CD4-positive, alpha-beta memory T cell (primary cell): ENCODE measurements around the gene TMEM171. TPM values are rescaled to one million over a fixed set of nuclear protein-coding genes. Genes with fewer than 3 reads are reported as not detected.

Experiments
- CTCF ChIA-PET: fragments of 350-600 bp; sonication (Branson Sonifier 250); formaldehyde crosslinking; loops from one replicate; lab custom pipeline; 2021; ENCODE audit warnings: inconsistent platforms; ENCODE audit not compliant: partially characterized antibody; lab: Charles Lee
- POLR2A ChIA-PET: fragments of 350-600 bp; sonication (Branson Sonifier 250); formaldehyde crosslinking; loops from one replicate; lab custom pipeline; 2021; ENCODE audit not compliant: partially characterized antibody; lab: Charles Lee
- DNase-seq, 5 donors: peaks; one replicate each; pipeline versions ENCODE4 v3.0.0 to v3.0.0-alpha.2; 2020 to 2022; ENCODE audit warnings: mixed read lengths in 1 of 5
- H3K27ac ChIP-seq: one replicate; pipeline ENCODE4 v1.7.0; 2013; ENCODE audit warnings: low read depth, low read length
- H3K27me3 ChIP-seq: 2 replicates; pipeline ENCODE4 v1.7.0; 2013; ENCODE audit warnings: mild to moderate bottlenecking, low read length, moderate library complexity; ENCODE audit not compliant: insufficient read depth
- H3K36me3 ChIP-seq: 2 replicates; pipeline ENCODE4 v1.7.0; 2013; ENCODE audit warnings: mild to moderate bottlenecking, low read length, moderate library complexity; ENCODE audit not compliant: insufficient read depth
- H3K4me1 ChIP-seq: 2 replicates; pipeline ENCODE4 v1.7.0; 2013; ENCODE audit warnings: mild to moderate bottlenecking, low read length, moderate library complexity; ENCODE audit not compliant: insufficient read depth
- H3K4me3 ChIP-seq, 2 donors: one replicate each; pipeline ENCODE4 v1.7.0; 2013; ENCODE audit warnings: low read length in 2 of 2, mild to moderate bottlenecking in 1 of 2
- H3K9me3 ChIP-seq, 2 donors: one replicate each; pipeline ENCODE4 v1.7.0; 2013; ENCODE audit warnings: low read length in 2 of 2, control low read depth in 1 of 2; ENCODE audit not compliant: control insufficient read depth in 1 of 2
- H3K27ac Mint-ChIP-seq, 7 donors: one replicate each; pipeline ENCODE4 v1.8.0; 2020 to 2021; ENCODE audit warnings: mixed read lengths in 7 of 7, mild to moderate bottlenecking in 6 of 7, inconsistent platforms in 3 of 7, moderate library complexity in 3 of 7
- H3K27me3 Mint-ChIP-seq, 2 donors: one replicate each; pipeline ENCODE4 v1.8.0; 2020 to 2021; ENCODE audit warnings: mixed read lengths in 2 of 2
- H3K36me3 Mint-ChIP-seq, 2 donors: one replicate each; pipeline ENCODE4 v1.8.0; 2020 to 2021; ENCODE audit warnings: mixed read lengths in 2 of 2, inconsistent platforms in 1 of 2, mild to moderate bottlenecking in 1 of 2
- H3K4me1 Mint-ChIP-seq, 4 donors: one replicate each; pipeline ENCODE4 v1.8.0; 2020 to 2021; ENCODE audit warnings: mixed read lengths in 4 of 4, mild to moderate bottlenecking in 1 of 4
- H3K4me3 Mint-ChIP-seq, 8 donors: one replicate each; pipeline ENCODE4 v1.8.0; 2020 to 2021; ENCODE audit warnings: mixed read lengths in 8 of 8, mild to moderate bottlenecking in 7 of 8, moderate library complexity in 6 of 8, inconsistent platforms in 3 of 8
- H3K9me3 Mint-ChIP-seq, 8 donors: one replicate each; pipeline ENCODE4 v1.8.0; 2020 to 2021; ENCODE audit warnings: mixed read lengths in 8 of 8, mild to moderate bottlenecking in 5 of 8, inconsistent platforms in 3 of 8, moderate library complexity in 1 of 8
- intact Hi-C: fragments of 100-400 bp; cut with micrococcal nuclease; formaldehyde crosslinking; loops from one replicate; pipeline ENCODE4 v1.15.1; 2023
- polyA plus RNA-seq, 2 donors: library from polyadenylated mRNA; unstranded; fragments of 300-500 nt; fragmentation: Illumina TruSeq; gene quantifications; one replicate each; pipeline ENCODE4 v1.2.3, GENCODE V29; 2021
- total RNA-seq, 2 experiments: library from RNA; stranded (reverse); gene quantifications; one replicate each; pipeline ENCODE4 v1.2.3, GENCODE V29; 2021

The TMEM171 gene
- total and polyA plus RNA-seq, 4 experiments from 2014 or later, result 0.35 to 1.3 (median 0.52) TPM

DNA sequence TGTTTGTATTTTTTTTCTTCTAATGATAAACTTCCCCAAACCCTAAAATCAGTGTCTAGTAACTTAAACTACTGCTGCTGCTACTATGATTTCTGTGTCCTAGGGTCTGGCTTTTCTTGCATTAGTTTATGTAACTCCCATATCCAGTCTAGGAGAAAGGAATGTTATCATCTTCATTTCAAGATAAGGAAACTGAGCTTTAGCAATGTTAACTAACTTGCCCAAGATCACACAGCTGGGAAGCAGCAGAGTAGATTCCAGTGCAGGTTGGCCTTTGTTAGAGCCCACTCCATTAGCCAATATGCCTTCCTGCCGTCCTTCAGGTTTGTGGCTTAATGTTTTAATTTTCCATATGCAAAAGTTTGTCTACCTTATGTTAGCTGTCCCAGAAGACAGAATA lies 10.4 kb downstream of the TMEM171 start:
- H3K4me3 Mint-ChIP-seq, result no peak overlapping the region
- ChIA-PET CTCF (no interaction called here), POLR2A (no interaction called here)
- peaks cover 22 to 23% of the 10 kb centered on the region in 2 donors for H3K27me3 Mint-ChIP-seq
- DNase-seq, result no peak
- H3K27me3 ChIP-seq, result peaks cover 5% of the 10 kb centered on the region
- H3K4me1 ChIP-seq, result no peaks in the 10 kb centered on the region
- H3K4me3 ChIP-seq, result no peak overlapping the region
- intact Hi-C loops, result no loop called here
- no peaks in the 10 kb centered on the region for H3K36me3 ChIP-seq
- H3K4me1 Mint-ChIP-seq, result peaks cover 0 to 2% (median 0%) of the 10 kb centered on the region in 4 donors
- no peak overlapping the region for H3K27ac ChIP-seq
- H3K36me3 Mint-ChIP-seq, result no peaks in the 10 kb centered on the region
- H3K27ac Mint-ChIP-seq, result no peak overlapping the region
- H3K9me3 Mint-ChIP-seq, result no peaks in the 10 kb centered on the region
- H3K9me3 ChIP-seq, result no peaks in the 10 kb centered on the region

DNA sequence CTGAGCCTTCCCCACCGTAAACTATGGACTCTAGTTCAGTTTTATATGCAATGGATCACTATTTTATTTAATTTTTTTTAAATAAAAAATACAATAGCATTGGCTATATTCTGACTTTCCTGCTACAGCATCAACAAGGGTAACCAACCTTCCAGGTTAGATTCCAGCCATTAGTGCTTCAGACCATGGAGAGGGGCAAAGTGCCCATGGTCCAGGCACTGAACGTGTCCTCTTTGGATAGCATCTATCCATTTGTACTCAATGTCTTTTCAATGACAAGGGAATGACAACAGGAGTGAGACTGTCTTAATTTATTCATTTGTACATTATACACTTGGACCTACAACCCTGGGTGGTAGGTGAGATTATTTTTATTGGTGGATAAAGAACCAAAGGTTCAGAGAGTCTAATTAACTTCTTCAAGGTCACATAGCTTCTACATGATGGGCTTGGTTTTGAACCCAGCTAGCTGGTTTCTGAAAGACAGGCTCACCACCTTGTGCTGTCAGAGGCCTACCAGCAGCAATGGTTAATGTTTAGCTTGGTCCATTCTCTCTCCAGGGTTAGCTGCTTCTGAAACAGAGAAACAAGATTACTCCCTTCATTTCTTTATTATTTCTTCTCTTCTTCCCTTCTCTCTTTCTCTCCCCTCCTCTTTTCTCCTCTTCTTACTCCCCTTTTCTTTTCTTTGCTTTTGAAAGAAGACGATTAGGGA lies 11.5 kb downstream of the TMEM171 start:
- Mint-ChIP-seq H3K4me3 (no peak overlapping the region), H3K27ac (no peak overlapping the region), H3K4me1 (peaks cover 0 to 2% (median 0%) of the 10 kb centered on the region in 4 donors), H3K27me3 (peaks cover 20 to 22% of the 10 kb centered on the region in 2 donors), H3K9me3 (no peaks in the 10 kb centered on the region), H3K36me3 (no peaks in the 10 kb centered on the region)
- Histone ChIP-seq H3K27me3 (peaks cover 10% of the 10 kb centered on the region), H3K27ac (no peak overlapping the region), H3K4me3 (no peak overlapping the region), H3K4me1 (no peaks in the 10 kb centered on the region), H3K36me3 (no peaks in the 10 kb centered on the region), H3K9me3 (no peaks in the 10 kb centered on the region)
- ChIA-PET POLR2A (no interaction called here), CTCF (no interaction called here)
- intact Hi-C loops, result no loop called here
- no peak for DNase-seq

- no peaks in the 10 kb centered on the region for H3K9me3 Mint-ChIP-seq
- Histone ChIP-seq H3K27ac (no peak overlapping the region), H3K9me3 (no peaks in the 10 kb centered on the region), H3K4me1 (no peaks in the 10 kb centered on the region), H3K36me3 (no peaks in the 10 kb centered on the region), H3K27me3 (peaks cover 16% of the 10 kb centered on the region), H3K4me3 (no peak overlapping the region)
- no peak overlapping the region for H3K27ac Mint-ChIP-seq
- H3K27me3 Mint-ChIP-seq, result peaks cover 23 to 29% of the 10 kb centered on the region in 2 donors
- DNase-seq, result no peak
- no peak overlapping the region for H3K4me3 Mint-ChIP-seq
- ChIA-PET CTCF (interaction anchor here (1.0 kb wide), 1 partner anchor 10 kb away, joined by 4 read pairs; no protein-coding TSS in a partner anchor), POLR2A (no interaction called here)
- peaks cover 0 to 2% (median 0%) of the 10 kb centered on the region in 4 donors for H3K4me1 Mint-ChIP-seq
- H3K36me3 Mint-ChIP-seq, result no peaks in the 10 kb centered on the region
- intact Hi-C loops, result no loop called here
Observed at GRCh38 chr5:73132759-73133158, 12.4 kb downstream of the TMEM171 start.

DNA sequence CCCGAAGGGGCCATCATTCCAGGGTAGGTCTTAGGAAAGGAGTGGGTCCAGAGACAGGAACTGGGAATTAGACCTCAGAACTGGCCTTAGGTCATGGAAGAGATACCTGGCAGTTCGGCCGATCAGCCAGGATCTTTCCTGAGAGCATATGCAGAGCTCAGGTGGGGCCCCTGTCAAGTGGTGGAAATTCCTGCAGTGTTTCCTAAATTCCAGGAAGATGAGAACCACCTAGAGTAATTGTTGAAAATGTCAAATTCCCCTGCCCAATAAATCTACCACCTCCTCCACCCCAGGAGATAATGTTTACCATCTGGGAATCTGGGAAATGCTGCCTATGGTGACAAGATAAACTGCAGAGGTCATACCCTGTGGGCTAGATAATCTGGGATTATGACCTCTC lies 14.6 kb downstream of the TMEM171 start:
- H3K9me3 ChIP-seq, result no peaks in the 10 kb centered on the region
- Mint-ChIP-seq H3K4me1 (no peaks in the 10 kb centered on the region), H3K27ac (no peak overlapping the region), H3K36me3 (no peaks in the 10 kb centered on the region), H3K4me3 (no peak overlapping the region), H3K27me3 (peaks cover 21 to 34% of the 10 kb centered on the region in 2 donors), H3K9me3 (peaks cover 0 to 2% (median 0%) of the 10 kb centered on the region in 8 donors)
- no peak overlapping the region for H3K27ac ChIP-seq
- no peaks in the 10 kb centered on the region for H3K4me1 ChIP-seq
- ChIA-PET CTCF (interaction anchor here (1.3 kb wide), 1 partner anchor 10 kb away, joined by 3 read pairs; no protein-coding TSS in a partner anchor), POLR2A (no interaction called here)
- intact Hi-C loops, result loop anchor here (1.0 kb wide), 1 partner anchor 67 kb away; no protein-coding TSS in a partner anchor
- H3K4me3 ChIP-seq, result no peak overlapping the region
- DNase-seq, result no peak
- H3K36me3 ChIP-seq, result no peaks in the 10 kb centered on the region
- H3K27me3 ChIP-seq, result peaks cover 16% of the 10 kb centered on the region

DNA sequence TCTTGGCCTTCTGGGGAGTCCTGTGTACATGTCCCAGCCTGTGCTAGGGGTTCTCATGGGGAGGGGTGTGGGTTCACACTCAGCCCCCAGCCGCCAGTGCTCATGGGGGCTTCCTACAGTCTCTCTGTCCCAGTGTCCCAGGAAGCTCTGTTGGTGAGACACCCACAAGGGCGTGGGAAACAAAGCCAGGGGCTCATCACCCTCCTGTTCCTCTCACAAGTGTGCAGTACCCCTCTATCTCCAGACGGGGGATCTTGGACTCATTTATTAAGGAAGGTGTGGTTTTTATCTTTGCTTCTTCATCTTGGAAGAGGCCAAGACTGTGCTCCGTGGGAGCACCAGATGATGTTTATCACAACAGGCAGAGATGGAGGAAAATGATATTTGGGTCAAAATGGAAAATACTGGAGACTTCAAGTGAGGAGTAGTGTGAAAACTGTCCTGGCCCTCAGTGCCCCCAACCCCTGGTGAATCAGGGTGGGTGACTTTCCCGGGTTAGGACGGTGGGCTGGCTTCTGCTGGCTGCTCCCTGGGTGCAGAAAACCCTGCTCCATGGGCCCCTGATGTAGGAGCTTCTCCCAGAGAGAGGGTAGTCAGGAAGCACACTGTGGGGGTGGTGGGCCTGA lies 15.2 kb downstream of the TMEM171 start:
- Mint-ChIP-seq H3K4me1 (no peaks in the 10 kb centered on the region), H3K9me3 (peaks cover 0 to 2% (median 0%) of the 10 kb centered on the region in 8 donors), H3K4me3 (no peak overlapping the region), H3K36me3 (no peaks in the 10 kb centered on the region), H3K27me3 (peaks cover 19 to 31% of the 10 kb centered on the region in 2 donors), H3K27ac (no peak overlapping the region)
- Histone ChIP-seq H3K27ac (no peak overlapping the region), H3K27me3 (peaks cover 16% of the 10 kb centered on the region), H3K4me1 (no peaks in the 10 kb centered on the region), H3K4me3 (no peak overlapping the region), H3K36me3 (no peaks in the 10 kb centered on the region), H3K9me3 (no peaks in the 10 kb centered on the region)
- ChIA-PET POLR2A (no interaction called here), CTCF (interaction anchor here (1.3 kb wide), 1 partner anchor 10 kb away, joined by 3 read pairs; no protein-coding TSS in a partner anchor)
- DNase-seq, result no peak
- intact Hi-C loops, result loop anchor here (1.0 kb wide), 1 partner anchor 67 kb away; no protein-coding TSS in a partner anchor

GRCh38 chr5:73136055-73136562 lies 15.7 kb downstream of the TMEM171 start:
- peaks cover 16% of the 10 kb centered on the region for H3K27me3 ChIP-seq
- Mint-ChIP-seq H3K27ac (no peak overlapping the region), H3K9me3 (peaks cover 0 to 2% (median 0%) of the 10 kb centered on the region in 8 donors), H3K27me3 (peaks cover 17 to 30% of the 10 kb centered on the region in 2 donors), H3K4me1 (no peaks in the 10 kb centered on the region), H3K36me3 (no peaks in the 10 kb centered on the region), H3K4me3 (no peak overlapping the region)
- ChIA-PET POLR2A (no interaction called here), CTCF (no interaction called here)
- no peak for DNase-seq
- no peak overlapping the region for H3K27ac ChIP-seq
- H3K4me3 ChIP-seq, result no peak overlapping the region
- intact Hi-C loops, result no loop called here
- H3K4me1 ChIP-seq, result no peaks in the 10 kb centered on the region
- H3K36me3 ChIP-seq, result no peaks in the 10 kb centered on the region
- no peaks in the 10 kb centered on the region for H3K9me3 ChIP-seq
